HEK293T (cell line): ENCODE measurements around the gene CIPC.

ENCODE experiments used
- CTCF ChIA-PET: fragments of 350-600 bp; formaldehyde crosslinking; extraction: SDS; loops from one replicate; lab custom pipeline; 2021; ENCODE audit warnings: antibody characterized with exemption, inconsistent platforms; lab: Yijun Ruan, JAX
- POLR2A ChIA-PET: fragments of 350-600 bp; formaldehyde crosslinking; extraction: SDS; loops from one replicate; lab custom pipeline; 2020; ENCODE audit warnings: antibody characterized with exemption, inconsistent platforms; lab: Yijun Ruan, JAX
- DNase-seq: peaks from one replicate; pipeline ENCODE4 v3.0.0; 2012; ENCODE audit warnings: mixed read lengths; ENCODE audit errors: extremely low spot score
- ARNT ChIP-seq: fragments of 450-650 bp; IDR thresholded peaks from 2 replicates; pipeline ENCODE4 v1.6.1; 2017; ENCODE audit warnings: mild to moderate bottlenecking
- BHLHE40 ChIP-seq: fragments of 450-650 bp; IDR thresholded peaks from 2 replicates; pipeline ENCODE4 v1.6.1; 2016; ENCODE audit warnings: mild to moderate bottlenecking, moderate library complexity, borderline replicate concordance
- CTBP1 ChIP-seq: fragments of 450-650 bp; IDR thresholded peaks from 2 replicates; pipeline ENCODE4 v1.6.1; 2016; ENCODE audit warnings: borderline replicate concordance
- ELF4 ChIP-seq: fragments of 450-650 bp; IDR thresholded peaks from 2 replicates; pipeline ENCODE4 v1.6.1; 2017; ENCODE audit warnings: antibody characterized with exemption
- FOXA1 ChIP-seq: fragments of 450-650 bp; IDR thresholded peaks from 2 replicates; pipeline ENCODE4 v1.6.1; 2016; ENCODE audit warnings: mild to moderate bottlenecking
- FOXK2 ChIP-seq: fragments of 450-650 bp; IDR thresholded peaks from 2 replicates; pipeline ENCODE4 v1.6.1; 2016; ENCODE audit warnings: mild to moderate bottlenecking
- FOXM1 ChIP-seq: fragments of 450-650 bp; IDR thresholded peaks from 2 replicates; pipeline ENCODE4 v1.6.1; 2017; ENCODE audit warnings: mild to moderate bottlenecking, borderline replicate concordance
- HDGF ChIP-seq: fragments of 450-650 bp; IDR thresholded peaks from 2 replicates; pipeline ENCODE4 v1.6.1; 2017; ENCODE audit warnings: antibody characterized with exemption, borderline replicate concordance
- L3MBTL2 ChIP-seq: fragments of 450-650 bp; conservative IDR thresholded peaks from 2 replicates; pipeline ENCODE4 v1.6.1; 2016; ENCODE audit warnings: mild to moderate bottlenecking
- LEF1 ChIP-seq: fragments of 450-650 bp; IDR thresholded peaks from 2 replicates; pipeline ENCODE4 v1.6.1; 2017; ENCODE audit warnings: mild to moderate bottlenecking, borderline replicate concordance
- NFRKB ChIP-seq: fragments of 450-650 bp; IDR thresholded peaks from 2 replicates; pipeline ENCODE4 v1.6.1; 2016; ENCODE audit warnings: mild to moderate bottlenecking, moderate library complexity
- SP1 ChIP-seq: fragments of 450-650 bp; IDR thresholded peaks from 2 replicates; pipeline ENCODE4 v1.6.1; 2017
- SUZ12 ChIP-seq: fragments of 450-650 bp; IDR thresholded peaks from 2 replicates; pipeline ENCODE4 v1.6.1; 2016; ENCODE audit warnings: mild to moderate bottlenecking
- TARDBP ChIP-seq: fragments of 450-650 bp; IDR thresholded peaks from 2 replicates; pipeline ENCODE4 v1.6.1; 2016
- ZNF384 ChIP-seq: fragments of 450-650 bp; IDR thresholded peaks from 2 replicates; pipeline ENCODE4 v1.6.1; 2016
- TF ChIP-seq, protein P1 (sequence below): fragments of 450-650 bp; IDR thresholded peaks from 2 replicates; pipeline ENCODE4 v1.6.1; 2016

Gene CIPC

DNA sequence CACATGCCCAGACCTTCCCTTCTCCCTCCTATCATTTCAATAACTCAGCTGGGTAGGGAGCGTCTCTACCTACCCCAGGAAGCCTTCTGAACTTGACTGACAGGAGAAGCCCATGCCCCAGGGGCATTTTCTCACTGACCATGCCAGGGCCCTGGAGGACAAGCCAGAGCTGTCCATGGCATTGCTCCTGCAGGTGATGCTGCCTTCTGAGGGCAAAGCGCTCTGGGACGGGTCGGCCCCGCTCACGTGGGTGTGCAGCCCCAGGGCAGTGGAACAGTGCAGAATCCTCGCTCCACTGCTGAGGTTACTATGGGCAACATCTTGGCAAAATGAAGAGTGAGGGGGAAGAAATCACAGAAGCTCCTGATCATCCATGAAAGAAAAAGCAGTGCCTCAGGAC, 28.5 kb upstream of the CIPC start:
- TF ChIP-seq BHLHE40: no peak
- no peak for TF ChIP-seq ZNF384
- TF ChIP-seq, protein P1, sequence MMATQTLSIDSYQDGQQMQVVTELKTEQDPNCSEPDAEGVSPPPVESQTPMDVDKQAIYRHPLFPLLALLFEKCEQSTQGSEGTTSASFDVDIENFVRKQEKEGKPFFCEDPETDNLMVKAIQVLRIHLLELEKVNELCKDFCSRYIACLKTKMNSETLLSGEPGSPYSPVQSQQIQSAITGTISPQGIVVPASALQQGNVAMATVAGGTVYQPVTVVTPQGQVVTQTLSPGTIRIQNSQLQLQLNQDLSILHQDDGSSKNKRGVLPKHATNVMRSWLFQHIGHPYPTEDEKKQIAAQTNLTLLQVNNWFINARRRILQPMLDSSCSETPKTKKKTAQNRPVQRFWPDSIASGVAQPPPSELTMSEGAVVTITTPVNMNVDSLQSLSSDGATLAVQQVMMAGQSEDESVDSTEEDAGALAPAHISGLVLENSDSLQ: 0 out of 2 replicates have a peak, but pooled peaks have one; percentile 32
- no peak for TF ChIP-seq L3MBTL2
- DNase-seq: no peak
- CTCF ChIA-PET: interaction anchor here (0.9 to 6.7 kb wide), 14 partner anchors 9 to 223 kb away, joined by 3 to 177 read pairs (median 7); partner anchors contain the start of gene CIPC
- POLR2A ChIA-PET: interaction anchor here (1.3 to 2.8 kb wide), 3 partner anchors 29 to 194 kb away, joined by 3 to 9 read pairs (median 3); partner anchors contain the start of gene CIPC

DNA sequence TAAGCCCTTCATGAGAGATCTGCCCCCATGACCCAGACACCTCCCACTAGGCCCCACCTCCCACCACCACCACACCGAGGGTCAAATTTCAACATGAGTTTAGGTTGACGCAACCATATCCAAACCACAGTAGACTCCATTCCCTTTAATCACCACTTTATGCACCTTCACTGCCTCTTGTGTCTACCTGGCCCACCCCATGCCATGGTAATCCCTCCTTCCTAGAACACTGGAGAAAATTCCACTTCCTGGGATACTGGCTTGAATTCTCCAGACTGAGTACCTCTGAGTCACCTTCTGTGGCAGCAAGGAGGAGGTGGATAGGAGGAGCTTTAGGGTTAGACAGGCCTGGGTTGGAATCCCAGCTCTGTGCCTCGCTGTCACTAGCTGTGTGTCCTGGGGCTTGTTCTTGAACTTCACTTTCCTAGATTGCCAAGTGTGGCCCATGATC, 26.1 kb upstream of the CIPC start:
- CTCF ChIA-PET: interaction anchor here (0.6 to 6.7 kb wide), 6 partner anchors 10 to 198 kb away, joined by 3 to 177 read pairs (median 3); no protein-coding TSS in a partner anchor
- TF ChIP-seq SUZ12 (no peak), ZNF384 (no peak), CTBP1 (no peak), LEF1 (no peak), NFRKB (no peak), HDGF (no peak), ARNT (no peak), ELF4 (no peak), L3MBTL2 (no peak), BHLHE40 (no peak), FOXK2 (no peak), FOXM1 (no peak), SP1 (no peak), TARDBP (no peak), FOXA1 (no peak)
- TF ChIP-seq, protein P1: no peak
- POLR2A ChIA-PET: interaction anchor here (2.8 kb wide), 1 partner anchor 26 kb away, joined by 9 read pairs; the partner anchor contains the start of gene CIPC
- DNase-seq: no peak

DNA sequence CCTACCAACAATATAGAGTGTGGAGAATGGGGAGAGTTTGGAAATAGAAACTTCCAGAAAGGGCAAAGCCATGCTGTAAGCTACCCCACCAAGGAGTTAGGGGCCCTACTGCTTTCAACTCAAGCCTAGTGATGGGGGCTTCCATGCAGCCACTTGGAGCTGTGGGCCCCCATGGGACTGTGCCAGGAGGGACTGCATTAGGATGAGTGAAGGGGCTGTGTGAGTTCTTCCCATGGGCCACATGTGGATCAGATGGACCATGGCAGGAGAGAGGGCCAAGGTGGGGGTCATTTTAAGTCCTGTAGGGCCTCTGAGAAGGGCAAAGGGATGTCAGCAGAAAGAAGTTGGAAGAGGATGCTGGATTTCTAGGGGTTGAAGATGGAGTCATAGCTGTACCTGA, 23.1 kb upstream of the CIPC start:
- TF ChIP-seq BHLHE40: no peak
- TF ChIP-seq FOXA1: no peak
- TF ChIP-seq LEF1: no peak
- no peak for TF ChIP-seq SUZ12
- no peak for TF ChIP-seq TARDBP
- no peak for TF ChIP-seq ARNT
- no peak for TF ChIP-seq HDGF
- no peak for TF ChIP-seq NFRKB
- no peak for TF ChIP-seq L3MBTL2
- TF ChIP-seq FOXM1: no peak
- no peak for TF ChIP-seq CTBP1
- TF ChIP-seq, protein P1: no peak
- no peak for TF ChIP-seq FOXK2
- TF ChIP-seq SP1: no peak
- TF ChIP-seq ZNF384: no peak
- no peak for TF ChIP-seq ELF4
- POLR2A ChIA-PET: interaction anchor here (0.9 kb wide), 1 partner anchor 263 kb away, joined by 3 read pairs; no protein-coding TSS in a partner anchor
- DNase-seq: no peak
- CTCF ChIA-PET: no interaction called here

DNA sequence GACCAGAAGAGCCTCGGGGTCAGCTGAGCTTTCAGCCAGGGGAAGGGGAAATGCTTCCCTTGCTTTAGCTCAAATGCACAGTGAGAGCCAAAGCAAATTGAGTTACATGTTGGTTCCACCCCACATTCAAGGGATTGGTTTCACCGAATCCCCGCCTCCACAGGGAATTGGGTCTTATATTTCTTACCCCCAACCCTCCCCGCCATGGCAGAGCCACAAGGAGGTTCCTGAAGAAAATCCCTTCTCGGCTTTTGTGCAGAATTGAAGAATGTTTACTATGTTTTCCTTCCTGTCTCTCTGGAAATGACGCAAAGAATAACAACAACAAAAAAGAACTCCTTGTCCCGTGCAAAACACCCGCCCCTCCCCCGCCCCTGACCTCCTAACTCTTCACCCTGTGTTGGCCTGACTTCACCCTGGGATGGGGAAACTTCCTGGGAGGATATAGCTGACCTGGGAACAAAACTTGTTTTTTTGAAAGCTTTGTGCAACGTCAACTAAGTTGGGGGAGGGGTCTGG, 21.9 kb upstream of the CIPC start:
- CTCF ChIA-PET: interaction anchor here (0.6 to 1.5 kb wide), 6 partner anchors 8 to 200 kb away, joined by 3 to 5 read pairs (median 3); no protein-coding TSS in a partner anchor

DNA sequence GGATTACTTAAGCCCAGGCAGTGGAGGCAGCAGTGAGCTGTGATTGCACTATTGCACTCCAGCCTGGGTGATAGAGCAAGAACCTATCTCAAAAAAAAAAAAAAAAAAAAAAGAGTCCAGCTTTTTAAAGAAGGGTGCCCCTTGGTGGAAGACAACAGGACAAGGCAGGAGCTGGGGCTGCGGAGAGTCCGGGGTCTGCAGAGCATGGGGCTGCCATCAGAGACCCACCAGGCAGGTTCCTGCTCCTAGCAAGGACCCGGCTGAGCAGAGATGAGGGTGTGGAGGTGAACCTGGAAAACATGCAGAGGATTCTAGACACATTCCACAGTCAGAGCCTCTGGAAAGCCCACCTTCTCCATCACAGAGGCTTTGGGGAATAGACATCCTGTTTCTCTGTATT, 21.0 kb upstream of the CIPC start:
- DNase-seq: no peak
- TF ChIP-seq ZNF384 (0 out of 2 replicates have a peak, but pooled peaks have one; percentile 14), SUZ12 (no peak)
- ChIA-PET POLR2A (interaction anchor here (1.0 kb wide), 1 partner anchor 21 kb away, joined by 4 read pairs; the partner anchor contains the start of gene CIPC), CTCF (interaction anchor here (1.0 to 1.5 kb wide), 6 partner anchors 8 to 204 kb away, joined by 3 to 5 read pairs (median 3); no protein-coding TSS in a partner anchor)

More for the DNA sequence above, 21.9 kb upstream of the CIPC start:
- POLR2A ChIA-PET: interaction anchor here (0.9 to 1.0 kb wide), 3 partner anchors 15 to 264 kb away, joined by 3 to 4 read pairs (median 3); partner anchors contain the start of gene CIPC
- no peak for DNase-seq
- no peak for TF ChIP-seq HDGF
- TF ChIP-seq LEF1: no peak
- no peak for TF ChIP-seq BHLHE40
- no peak for TF ChIP-seq NFRKB
- no peak for TF ChIP-seq ELF4

DNA sequence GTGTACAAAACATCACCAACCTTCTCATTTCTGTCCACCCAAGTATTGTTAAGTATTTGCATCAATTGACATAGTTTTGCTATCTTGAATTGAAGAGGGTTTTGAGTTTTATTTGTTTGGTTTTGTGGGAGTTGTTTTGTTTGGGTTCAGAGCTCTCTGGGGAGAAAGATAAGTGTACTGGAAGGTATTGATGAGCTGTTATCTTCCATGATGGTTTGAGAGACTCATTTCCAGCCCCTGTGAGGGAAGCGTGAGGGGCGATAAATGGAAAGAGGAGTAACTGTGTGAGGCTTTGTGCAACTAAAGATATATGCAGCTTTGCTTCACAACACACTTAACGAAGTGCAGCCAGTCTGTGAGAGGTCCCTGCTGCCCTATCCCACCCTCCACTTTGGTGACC, 15.7 kb upstream of the CIPC start:
- DNase-seq: no peak
- POLR2A ChIA-PET: interaction anchor here (1.8 kb wide), 1 partner anchor 15 kb away, joined by 6 read pairs; no protein-coding TSS in a partner anchor
- TF ChIP-seq TARDBP (no peak), LEF1 (no peak), FOXK2 (no peak), FOXM1 (no peak), HDGF (no peak), L3MBTL2 (no peak), SP1 (no peak), SUZ12 (no peak), BHLHE40 (no peak), CTBP1 (no peak)
- TF ChIP-seq, protein P1: no peak
- CTCF ChIA-PET: interaction anchor here (0.7 to 2.0 kb wide), 3 partner anchors 12 to 206 kb away, joined by 3 to 16 read pairs (median 4); no protein-coding TSS in a partner anchor
